GM18909 (cell line): ENCODE data around the gene GLIPR1.
"Not testable (repeated sequence)": the region's sequence is repeated elsewhere in the genome, so short reads cannot be mapped to it uniquely, and the experiment has no call there.

Experiments used
- ATAC-seq: cut with Tn5 transposase; IDR thresholded peaks from one replicate; pipeline ENCODE4 v1.9.1; 2021; ENCODE audit warnings: mild to moderate bottlenecking; ENCODE audit not compliant: unreplicated experiment, poor library complexity

The GLIPR1 gene

DNA sequence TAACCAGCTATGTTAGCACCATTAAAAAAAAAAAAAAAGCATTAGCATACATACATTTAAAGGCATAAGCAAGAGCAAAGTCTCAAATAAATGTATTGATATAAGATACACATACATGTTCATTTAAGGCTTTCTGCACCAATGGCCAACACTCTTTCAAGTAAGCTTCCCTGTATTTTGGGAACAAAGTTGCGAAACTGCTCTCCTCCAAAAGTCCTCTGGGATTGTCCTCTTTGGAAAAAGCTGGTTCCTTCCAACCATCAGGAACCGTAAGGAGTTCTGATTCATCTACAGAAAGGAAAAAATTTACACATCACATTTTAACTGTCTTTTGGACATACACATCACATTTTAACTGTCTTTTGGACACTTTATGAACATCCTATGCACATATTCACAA, 27.6 kb downstream of the GLIPR1 start:
- no peak for ATAC-seq

DNA sequence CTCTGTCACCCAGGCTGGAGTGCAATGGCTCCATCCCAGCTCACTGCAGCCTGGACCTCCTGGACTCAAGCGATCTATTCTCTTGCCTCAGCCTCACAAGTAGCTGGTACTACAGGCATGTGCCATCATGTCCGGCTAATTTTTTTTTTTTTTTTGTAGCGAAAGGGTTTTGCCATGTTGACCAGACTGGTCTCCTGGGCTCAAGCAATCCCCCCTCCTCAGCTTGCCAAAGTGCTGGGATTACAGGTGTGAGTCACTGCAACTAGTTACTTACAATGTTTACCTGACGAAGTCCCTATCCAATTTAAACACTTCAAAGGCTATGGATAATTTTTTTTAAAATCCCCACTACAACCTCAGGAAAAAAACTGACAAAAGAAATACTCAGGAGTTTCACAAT, 29.1 kb downstream of the GLIPR1 start:
- no peak for ATAC-seq

DNA sequence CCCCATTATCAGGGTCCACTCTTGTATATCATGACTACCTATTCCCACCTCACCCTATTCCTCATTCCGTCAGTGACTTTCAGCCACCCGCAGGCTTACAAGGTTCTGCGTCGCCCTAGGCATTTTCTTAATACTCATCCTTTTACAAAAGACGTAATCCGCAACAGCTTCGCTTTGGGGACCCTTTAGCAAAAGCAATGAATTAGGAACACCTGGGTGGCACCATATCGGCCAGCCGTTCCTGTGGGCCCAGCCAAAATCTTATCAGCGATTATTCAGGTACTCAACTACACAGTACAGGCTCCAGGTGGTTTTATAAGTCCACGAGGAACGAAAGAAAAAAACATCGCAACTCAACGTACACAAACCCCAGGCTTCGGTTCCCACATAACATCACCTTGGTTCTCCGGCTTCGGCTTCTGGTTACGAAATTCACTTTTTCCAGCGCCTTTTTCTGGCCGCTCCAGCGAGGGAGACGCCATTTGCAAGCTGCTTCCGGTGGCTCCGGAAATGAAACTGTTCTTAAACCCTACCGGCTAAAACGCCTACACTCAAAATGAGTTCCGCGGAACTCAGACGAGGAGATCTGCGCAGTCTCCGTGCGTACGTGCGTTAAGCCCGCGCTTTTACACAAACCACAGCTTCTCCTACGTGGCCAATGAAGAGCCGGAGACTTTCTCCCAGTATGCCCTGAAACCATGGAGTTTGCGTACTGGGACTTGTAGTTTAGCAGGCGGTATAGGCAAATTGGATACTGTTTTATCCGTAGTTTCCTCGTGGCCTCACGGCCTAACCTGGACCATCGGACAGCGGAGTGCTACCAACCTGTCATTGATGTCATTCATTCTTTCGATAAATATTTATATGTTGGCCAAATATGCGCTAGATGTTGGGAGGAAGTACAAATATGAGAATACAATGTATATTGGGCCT, 30.8 kb downstream of the GLIPR1 start, which contains the start of gene KRR1:
Gene KRR1 (minus strand): TSS at position 494 of the 933 bp plus-strand sequence. CDS start 12 bp downstream, at position 482.
- peak; percentile 98 for ATAC-seq

DNA sequence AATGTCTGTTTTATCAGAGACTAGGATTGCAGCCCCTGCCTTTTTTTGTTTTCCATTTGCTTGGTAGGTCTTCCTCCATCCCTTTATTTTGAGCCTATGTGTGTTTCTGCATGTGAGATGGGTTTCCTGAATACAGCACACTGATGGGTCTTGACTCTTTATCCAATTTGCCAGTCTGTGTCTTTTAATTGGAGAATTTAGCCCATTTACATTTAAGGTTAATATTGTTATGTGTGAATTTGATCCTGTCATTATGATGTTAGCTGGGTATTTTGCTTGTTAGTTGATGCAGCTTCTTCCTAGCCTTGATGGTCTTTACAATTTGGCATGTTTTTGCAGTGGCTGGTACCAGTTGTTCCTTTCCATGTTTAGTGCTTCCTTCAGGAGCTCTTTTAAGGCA, 40.7 kb downstream of the GLIPR1 start:
- not testable (repeated sequence) for ATAC-seq

DNA sequence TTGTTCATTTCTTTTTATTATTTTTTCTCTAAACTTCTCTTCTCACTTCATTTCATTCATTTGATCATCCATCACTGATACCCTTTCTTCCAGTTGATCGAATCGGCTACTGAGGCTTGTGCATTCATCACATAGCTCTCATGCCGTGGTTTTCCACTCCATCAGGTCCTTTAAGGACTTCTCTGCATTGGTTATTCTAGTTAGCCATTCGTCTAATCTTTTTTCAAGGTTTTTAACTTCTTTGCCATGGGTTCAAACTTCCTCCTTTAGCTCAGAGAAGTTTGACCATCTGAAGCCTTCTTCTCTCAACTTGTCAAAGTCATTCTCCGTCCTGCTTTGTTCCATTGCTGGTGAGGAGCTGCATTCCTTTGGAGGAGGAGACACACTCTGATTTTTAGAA, 41.6 kb downstream of the GLIPR1 start:
- ATAC-seq: not testable (repeated sequence)

DNA sequence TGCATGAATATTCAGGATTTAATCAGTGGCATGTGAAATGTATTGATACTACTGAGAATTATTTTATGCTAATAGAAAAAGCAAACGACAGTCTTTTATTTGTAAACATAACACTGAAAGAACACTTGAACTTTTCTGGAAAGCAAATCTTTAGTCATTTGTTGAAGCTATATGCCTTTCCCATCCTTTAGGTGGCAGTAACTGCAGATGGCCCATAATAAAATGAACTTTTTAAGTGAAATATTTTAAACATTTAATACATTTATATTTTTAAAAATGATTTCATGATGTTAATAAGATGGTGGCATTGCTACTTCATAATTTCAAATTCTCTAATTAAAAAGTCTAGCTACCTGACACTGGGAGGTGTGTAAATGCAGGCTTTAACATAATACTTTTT, 44.7 kb downstream of the GLIPR1 start:
- no peak for ATAC-seq

DNA sequence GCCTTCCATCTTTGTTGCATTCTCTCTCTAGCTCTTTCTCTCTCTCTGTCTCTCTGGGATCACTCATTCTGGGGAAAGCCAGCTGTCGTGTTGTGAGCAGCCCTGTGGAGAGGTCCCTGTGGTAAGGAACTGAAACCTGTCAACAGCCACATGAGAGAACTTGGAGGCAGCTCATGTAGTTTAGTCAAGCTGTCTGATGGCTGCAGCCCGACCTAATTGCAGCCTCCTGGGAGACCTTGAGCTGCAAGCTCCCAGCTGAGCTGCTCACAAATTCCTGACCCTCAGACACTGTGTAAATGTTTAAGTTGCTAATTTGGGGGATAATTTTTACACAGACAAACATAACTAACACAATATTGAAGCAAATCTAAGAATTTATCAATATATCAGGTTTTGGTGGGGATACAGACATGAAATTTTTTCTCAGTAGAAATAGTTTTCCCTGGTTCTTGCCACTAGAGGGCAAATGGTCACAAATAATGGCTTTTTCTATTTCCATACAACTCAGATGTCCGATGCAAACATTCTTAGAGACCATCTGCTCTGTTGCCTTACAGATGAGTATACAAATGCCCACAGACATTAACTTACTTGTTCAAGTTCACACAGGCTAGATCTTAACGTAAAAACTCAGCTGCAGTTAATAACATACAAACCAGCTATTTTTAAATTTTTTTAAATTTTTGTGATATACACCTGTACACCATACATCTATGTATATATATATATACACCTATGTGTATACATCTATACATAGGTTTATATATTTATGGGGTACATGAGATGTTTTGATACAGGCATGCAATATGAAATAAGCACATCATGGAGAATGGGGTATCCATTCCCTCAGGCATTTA, 46.3 kb downstream of the GLIPR1 start:
- ATAC-seq: peak; percentile 98

DNA sequence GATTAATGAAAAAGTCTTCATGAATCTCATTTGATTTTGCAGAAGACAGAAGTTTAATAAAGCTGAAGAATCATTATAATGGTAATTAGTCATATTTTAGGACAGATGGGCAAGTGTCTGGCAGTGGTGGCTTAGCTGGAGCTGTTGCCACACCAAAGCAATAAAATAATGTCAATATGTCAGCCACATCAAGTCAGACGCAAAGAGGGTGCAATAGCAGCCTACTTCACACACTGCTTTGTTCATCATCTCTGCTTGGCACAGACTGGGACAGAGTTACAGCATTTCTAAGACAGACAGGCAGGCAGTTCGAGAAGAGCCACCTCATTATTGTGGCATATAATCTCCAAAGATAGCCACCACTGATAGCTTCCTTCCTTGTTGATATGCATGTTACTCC, 47.7 kb downstream of the GLIPR1 start:
- no peak for ATAC-seq

DNA sequence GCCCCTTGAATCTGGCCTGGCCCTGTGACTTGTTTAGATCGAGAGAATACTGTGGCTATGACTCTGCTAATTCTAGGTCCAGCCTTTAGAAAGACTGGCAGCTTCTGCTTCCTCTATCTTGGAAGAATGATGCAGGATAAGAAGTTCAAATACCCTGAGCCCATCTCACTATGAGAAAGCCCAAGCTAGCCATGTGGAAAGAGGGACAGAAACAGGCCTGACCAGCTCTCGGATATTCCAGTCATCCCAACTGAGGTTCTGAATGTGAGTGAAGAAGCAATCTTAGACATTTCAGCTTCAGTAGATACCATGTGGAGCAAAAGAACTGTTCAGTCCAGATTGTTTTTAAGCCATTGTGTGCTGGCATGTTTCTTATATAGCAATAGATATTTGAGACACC, 48.1 kb downstream of the GLIPR1 start:
- no peak for ATAC-seq

DNA sequence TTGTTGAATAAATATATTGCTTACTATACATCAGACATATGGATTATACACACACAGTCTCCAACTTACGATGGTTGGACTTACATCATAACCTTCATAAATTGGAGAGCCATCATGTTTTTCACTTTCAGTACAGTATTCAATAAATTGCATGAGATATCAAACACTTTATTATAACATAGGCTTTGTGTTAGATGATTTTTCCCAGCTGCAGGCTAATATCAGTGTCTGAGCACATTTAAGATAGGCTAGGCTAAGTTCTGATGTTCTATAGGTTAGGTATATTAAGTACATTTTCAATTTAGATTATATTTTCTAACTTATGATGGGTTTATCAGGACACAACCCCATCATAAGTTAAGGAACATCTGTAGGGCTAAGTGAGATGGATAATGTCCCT, 48.8 kb downstream of the GLIPR1 start:
- no peak for ATAC-seq

DNA sequence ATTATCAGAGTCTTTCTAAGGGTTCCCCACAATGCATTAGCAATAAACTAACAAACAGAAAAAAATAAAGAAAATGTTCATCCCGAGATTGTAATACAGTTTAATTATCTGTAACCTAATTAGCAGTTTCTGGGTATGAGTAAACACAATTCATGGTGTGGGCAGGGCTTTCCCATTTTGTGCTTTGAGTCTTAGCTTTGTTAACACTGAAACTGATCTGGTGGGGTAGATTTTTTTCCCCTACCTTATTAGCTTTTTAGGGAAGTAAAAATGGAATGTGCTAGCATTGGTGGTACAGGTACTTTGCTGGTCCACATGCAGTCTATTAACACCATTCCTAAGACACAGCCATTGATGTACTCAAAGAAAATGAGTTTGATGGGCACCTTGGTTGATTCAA, 49.3 kb downstream of the GLIPR1 start:
- ATAC-seq: no peak

DNA sequence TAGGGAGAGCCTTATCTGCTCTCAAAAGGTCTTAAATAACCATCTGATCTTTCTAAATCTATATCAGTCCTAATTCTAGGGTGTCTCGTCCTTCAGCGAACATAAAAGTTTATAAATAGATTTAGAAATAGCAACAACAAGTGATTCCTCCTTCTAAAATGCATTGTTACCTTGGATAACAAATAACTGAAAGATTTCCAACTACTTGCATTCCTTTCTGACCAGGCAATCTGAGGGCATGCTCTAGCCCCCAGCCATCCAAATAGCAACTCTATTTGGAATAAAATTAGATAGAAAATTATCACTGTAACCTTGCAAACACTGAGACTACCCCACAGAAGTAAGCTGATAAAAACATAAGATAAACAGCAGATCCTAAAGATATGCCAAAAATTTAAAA, 52.7 kb downstream of the GLIPR1 start:
- ATAC-seq: no peak

DNA sequence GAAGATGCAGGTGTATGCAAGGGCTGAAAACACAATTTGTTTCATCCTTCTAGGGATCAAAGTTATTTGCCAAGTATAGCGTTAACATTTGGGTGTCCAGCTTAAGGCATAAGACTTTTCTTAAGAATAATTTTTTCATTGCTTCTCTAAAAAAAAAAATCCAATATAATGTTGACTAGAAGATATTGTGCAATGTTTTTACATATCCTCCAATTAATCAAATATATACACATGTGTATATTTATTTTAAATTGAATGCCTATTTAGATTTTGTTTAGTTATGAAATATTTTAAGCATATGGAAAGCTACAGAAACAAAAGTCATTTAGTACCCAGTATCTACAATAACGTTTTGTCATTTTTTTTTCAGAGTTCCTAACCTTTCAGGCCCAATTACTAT, 59.3 kb downstream of the GLIPR1 start:
- no peak for ATAC-seq

DNA sequence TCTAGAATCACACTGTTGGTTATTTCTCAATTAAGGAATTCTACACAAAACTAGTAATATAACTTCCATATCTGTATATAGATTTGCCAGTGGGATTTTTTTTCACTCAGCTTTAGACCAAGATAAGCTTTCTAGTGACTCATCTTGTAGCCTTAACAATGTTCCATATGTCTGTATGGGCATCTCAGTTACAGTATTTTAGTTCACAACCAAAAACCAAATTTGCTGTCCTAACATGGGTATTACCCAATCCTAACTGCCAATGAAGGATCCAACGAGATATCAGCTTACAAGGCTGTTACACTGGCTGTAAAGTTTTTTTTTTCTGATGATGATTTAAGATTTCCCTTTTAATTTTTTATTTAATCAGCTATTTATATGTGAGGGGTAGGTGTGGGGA, 62.4 kb downstream of the GLIPR1 start:
- ATAC-seq: no peak

DNA sequence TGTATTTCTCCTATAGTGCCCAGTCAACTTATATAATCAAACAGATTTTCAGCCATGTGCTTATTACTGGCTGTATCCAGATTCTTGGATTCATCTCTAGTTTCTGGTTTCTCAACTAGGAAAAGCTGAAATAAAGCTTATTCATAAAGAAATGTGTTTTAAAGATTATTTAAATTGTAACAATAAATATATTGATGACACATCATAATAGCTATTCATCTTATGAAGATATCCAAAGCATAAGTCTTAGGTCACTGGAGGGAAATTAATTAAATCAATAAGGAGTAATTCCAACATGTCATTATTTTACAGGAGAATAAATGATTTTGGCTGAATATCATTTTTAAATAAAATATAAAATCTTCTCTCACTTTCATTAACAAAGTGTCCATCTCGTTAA, 63.0 kb downstream of the GLIPR1 start:
- no peak for ATAC-seq

DNA sequence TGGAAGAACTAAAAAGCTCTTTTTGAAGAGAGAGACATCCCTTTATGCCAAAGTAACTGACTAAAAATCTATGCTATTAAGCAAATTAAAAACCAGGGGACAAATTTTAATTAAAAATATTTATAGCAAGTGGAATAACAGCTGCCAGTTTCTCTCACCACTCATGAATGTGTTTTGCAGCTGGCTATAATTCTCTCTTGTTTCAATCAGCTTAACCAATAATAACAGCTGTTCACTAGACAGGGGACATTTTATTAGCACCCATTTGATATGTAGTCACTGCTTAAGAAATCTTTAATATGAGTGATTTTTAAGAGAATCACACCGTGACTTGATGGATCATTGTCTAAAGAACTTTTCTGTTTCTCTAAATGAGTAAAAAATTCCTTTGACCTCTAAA, 65.1 kb downstream of the GLIPR1 start:
- no peak for ATAC-seq

DNA sequence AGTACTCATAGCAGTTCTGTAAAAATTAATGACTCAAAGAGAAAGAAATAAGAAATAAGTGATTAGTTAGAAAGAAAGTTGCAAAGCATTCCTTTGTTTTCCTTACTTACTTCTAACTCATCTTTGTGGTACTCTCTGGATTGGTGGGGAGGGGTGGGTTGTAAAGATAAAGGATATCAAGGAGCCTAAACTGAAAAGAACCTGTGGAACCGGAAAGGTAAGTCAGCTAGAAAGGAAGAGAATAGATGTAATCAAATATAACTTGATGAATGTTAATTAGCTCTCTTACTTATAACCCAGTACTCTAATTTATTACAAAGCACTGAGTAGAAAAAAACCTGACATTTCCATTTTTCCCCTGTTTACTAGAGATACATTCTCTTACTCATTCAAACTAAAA, 68.3 kb downstream of the GLIPR1 start:
- no peak for ATAC-seq

DNA sequence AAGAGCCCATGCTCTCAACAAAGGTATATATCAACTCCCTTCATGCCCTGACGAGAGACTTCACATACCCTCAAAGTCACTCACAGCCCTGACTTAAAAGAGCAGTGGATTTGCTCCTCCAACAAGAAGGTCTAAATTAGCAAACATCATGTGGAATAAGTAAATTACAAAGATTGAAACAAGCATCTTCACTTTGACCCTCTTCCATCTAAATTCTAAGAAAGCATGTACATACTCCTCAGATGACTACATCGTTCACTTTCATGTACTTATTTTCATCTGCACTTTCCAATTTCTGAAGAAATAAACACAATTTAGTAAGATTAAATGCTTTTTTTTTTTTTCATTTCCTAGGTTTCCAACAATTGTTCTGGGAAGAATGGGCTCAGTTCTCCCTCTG, 69.4 kb downstream of the GLIPR1 start:
- ATAC-seq: no peak

DNA sequence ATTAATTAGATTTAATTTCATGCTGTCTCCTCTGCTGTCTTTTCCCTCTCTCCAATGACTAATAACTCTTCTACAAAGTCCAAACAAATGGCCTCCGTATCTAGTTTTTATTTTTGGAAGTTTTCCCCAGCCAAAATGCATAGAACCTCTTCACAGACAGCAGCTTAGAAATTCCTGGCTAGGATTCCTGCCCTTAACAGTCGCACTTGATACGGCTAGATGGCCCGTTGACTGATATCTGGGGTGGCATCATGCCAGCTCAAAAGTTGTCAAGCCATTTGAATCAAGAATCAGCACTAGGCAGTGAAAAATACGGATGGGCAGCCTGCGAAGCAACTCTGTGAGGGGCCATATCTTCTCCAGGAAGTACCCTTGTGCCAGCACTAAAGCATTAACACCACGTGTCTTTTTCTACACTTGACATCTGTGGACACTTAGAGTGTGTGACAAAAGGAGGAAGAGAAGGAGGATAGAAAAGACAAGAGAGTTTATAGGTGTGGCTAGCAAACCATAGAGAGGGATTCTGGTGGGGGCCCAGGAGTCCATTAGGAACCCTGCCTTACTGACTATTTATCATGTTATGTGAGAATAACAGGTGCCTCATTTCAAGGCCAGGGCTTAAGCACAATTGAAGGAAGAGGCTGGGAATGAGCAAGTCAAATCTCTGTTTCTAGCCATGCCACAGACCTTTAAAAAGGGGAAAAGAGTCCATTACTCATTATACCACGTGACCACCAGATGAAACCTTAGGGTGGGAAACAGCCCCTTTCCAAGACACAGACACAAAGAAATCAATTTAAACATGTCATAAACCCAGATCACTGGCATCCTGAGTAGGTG, 70.1 kb downstream of the GLIPR1 start:
- no peak for ATAC-seq

DNA sequence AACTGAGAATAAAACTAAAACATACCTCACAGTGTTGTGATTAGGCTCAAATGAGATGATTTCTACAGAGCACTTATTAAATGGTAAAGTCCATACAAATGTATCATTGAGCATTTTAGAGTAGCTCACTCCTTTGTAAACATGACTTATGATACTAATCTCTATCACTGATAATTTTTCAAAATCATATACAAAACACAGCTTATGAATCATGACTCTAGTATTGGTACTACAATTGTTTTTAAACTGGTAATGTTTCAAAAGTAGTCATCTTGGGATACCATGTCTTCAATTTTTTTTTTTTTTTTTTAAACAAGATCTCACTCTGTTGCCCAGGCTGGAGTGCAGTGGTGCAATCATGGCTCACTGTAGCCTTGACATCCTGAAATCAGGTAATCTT, 70.9 kb downstream of the GLIPR1 start:
- ATAC-seq: no peak
